Tibial nerve (tissue), 4 donors: ENCODE measurements around the gene SCAI.

Experiments used
- CTCF ChIP-seq, 5 experiments: fragments of 200-600 bp in 3 of 5; fragments of 450-650 bp in 2 of 5; sonication (generic) in 3 of 5; IDR thresholded peaks; one replicate each; pipeline ENCODE4 v1.5.1; 2016 to 2019; ENCODE audit warnings: antibody characterized with exemption in 5 of 5, mild to moderate bottlenecking in 3 of 5, moderate library complexity in 2 of 5
- EP300 ChIP-seq, 2 donors: sonication (generic); formaldehyde crosslinking; IDR thresholded peaks; one replicate each; pipeline ENCODE4 v1.6.1; 2017; ENCODE audit warnings: antibody characterized with exemption in 2 of 2, mild to moderate bottlenecking in 1 of 2

GRCh38 chr9:124980431-124980830 lies 162.9 kb downstream of the SCAI start:
- TF ChIP-seq CTCF (IDR thresholded peaks at IDR 0.05) (no peak), EP300 (IDR thresholded peaks at IDR 0.05) (no peak)
